A549 (cell line): ENCODE results near the gene ARF4.

ENCODE experiments used
- BCL3 ChIP-seq: fragments of >200 bp; sonication (Bioruptor Twin); formaldehyde crosslinking; IDR thresholded peaks from 3 replicates; pipeline ENCODE4 v1.6.1; 2016
- CTCF ChIP-seq: fragments of >200 bp; sonication (Bioruptor Twin); formaldehyde crosslinking; IDR thresholded peaks from 3 replicates; pipeline ENCODE4 v1.5.1; 2016
- EHMT2 ChIP-seq: fragments of 200-600 bp; sonication (generic); IDR thresholded peaks from 2 replicates; pipeline ENCODE4 v1.6.1; 2016; ENCODE audit warnings: antibody characterized with exemption, low read depth, mild to moderate bottlenecking, moderate library complexity
- EP300 ChIP-seq, 2 experiments: fragments of >200 bp; sonication (Bioruptor Twin); formaldehyde crosslinking; IDR thresholded peaks; 2 replicates in 1 of 2; 3 replicates in 1 of 2; pipeline ENCODE4 v1.6.1; 2016 to 2017
- FOSB ChIP-seq: fragments of 250-450 bp; sonication (Bioruptor Pico); IDR thresholded peaks from 2 replicates; pipeline ENCODE4 v1.5.0; 2020; ENCODE audit warnings: mild to moderate bottlenecking, moderate library complexity
- FOXS1 ChIP-seq: fragments of 250-450 bp; sonication (Bioruptor Pico); IDR thresholded peaks from 2 replicates; pipeline ENCODE4 v1.5.0; 2020; ENCODE audit warnings: mild to moderate bottlenecking, moderate library complexity
- HOXB5 ChIP-seq: fragments of 250-450 bp; sonication (Bioruptor Pico); IDR thresholded peaks from 2 replicates; pipeline ENCODE4 v1.5.0; 2020; ENCODE audit warnings: mild to moderate bottlenecking, moderate library complexity
- MAX ChIP-seq: IDR thresholded peaks from 2 replicates; pipeline ENCODE4 v1.6.1; 2012
- MYC ChIP-seq: IDR thresholded peaks from 2 replicates; pipeline ENCODE4 v1.6.1; 2012; ENCODE audit warnings: mild to moderate bottlenecking, inconsistent platforms, low read length, improper control_type of control experiment, borderline replicate concordance
- PBX3 ChIP-seq: IDR thresholded peaks from 2 replicates; pipeline ENCODE4 v1.6.1; 2012
- POLR2A ChIP-seq: IDR thresholded peaks from 2 replicates; pipeline ENCODE4 v1.6.1; 2012; ENCODE audit warnings: mild to moderate bottlenecking, low read length
- RAD21 ChIP-seq, 2 experiments: fragments of >200 bp in 1 of 2; sonication (Bioruptor Twin) in 1 of 2; formaldehyde crosslinking in 1 of 2; IDR thresholded peaks in 1 of 2; conservative IDR thresholded peaks in 1 of 2; 2 replicates in 1 of 2; 3 replicates in 1 of 2; pipeline ENCODE4 v1.6.1; 2012 to 2018; ENCODE audit warnings: inconsistent platforms in 1 of 2
- REST ChIP-seq: fragments of 200-600 bp; sonication (generic); IDR thresholded peaks from 2 replicates; pipeline ENCODE4 v1.6.1; 2016; ENCODE audit warnings: antibody characterized with exemption, mild to moderate bottlenecking, moderate library complexity
- USF2 ChIP-seq: fragments of 450-650 bp; IDR thresholded peaks from 2 replicates; pipeline ENCODE4 v1.6.1; 2014; ENCODE audit warnings: antibody characterized with exemption

GRCh38 chr3:57596495-57597126, 533 bp downstream of the ARF4 start:
- TF ChIP-seq CTCF (no peak), POLR2A (0 out of 2 replicates have a peak, but pooled peaks have one; percentile 11), EHMT2 (no peak), MAX (no peak), REST (no peak), USF2 (no peak), HOXB5 (CRISPR knock-in tag) (no peak), EP300 (IDR thresholded peaks at IDR 0.05) (no peak), MYC (no peak), FOXS1 (CRISPR knock-in tag) (no peak), BCL3 (no peak), PBX3 (no peak), RAD21 (conservative IDR thresholded peaks at IDR 0.05 in 1 of 2, IDR thresholded peaks at IDR 0.05 in 1 of 2) (no peak), FOSB (CRISPR knock-in tag) (no peak)
